ENCODE measurements around the gene EDC3. TPM values are rescaled to one million over a fixed set of nuclear protein-coding genes. Genes with fewer than 3 reads are reported as not detected.

Gene EDC3
- total and polyA plus RNA-seq, 9 of the 15 experiments (the other 6 are each of a cell fraction or from before 2014, with no cell fraction given) = 11.7 to 63.9 (median 32.8) TPM

DNA sequence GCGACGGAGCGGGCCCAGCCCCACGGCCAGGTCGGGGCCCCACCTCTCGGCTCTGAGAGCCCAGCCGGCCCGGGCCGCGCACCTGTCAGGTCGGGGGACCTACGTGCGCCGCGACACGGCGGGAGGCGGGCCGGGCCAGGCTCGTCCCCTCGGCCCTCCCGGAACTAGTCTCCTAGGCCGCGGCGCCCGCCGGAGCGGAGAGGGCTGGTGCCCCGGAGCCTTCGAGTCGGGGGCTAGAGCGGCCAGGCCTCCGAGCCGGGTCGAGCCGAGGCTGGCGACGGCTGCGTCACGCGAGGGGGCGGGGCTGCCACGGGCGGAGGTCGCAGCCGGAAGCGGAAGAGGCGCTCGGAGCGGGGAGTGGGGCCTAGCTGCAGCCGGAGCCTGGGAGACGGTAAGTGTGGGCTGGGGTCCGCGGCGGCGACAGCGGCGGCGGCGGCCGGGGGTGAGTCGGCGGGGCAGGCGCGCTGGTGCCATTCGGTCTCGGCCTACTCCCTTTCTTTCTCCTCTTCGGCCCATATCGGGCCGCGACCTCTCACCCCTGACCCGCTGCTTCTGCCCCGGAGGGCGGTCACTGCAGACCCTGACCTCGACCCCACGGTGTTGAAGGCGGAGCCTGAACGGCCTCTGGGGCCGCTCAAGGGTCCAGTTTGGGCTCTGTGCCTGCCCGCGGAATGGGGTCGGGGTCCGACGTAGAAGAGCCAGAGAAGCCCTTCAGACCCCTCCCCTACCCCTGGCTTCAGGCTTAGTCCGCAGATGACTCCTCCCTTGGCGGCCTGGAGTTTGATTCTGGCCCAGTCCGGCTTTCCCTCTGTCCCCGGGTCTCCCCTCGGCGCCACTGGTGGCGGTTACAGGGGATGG is 80.1 kb downstream of the EDC3 start, which contains the start of gene CLK3 (continued):
- TF ChIP-seq ZNF589 (CRISPR knock-in tag; IDR thresholded peaks at IDR 0.05; ENCODE audit: low read depth) (peak; percentile 70; the same call in 1 of the 2 replicates), RBM15 (IDR thresholded peaks at IDR 0.05; ENCODE audit: insufficient read depth, low read length) (no peak), NFXL1 (CRISPR knock-in tag; IDR thresholded peaks at IDR 0.05) (no peak), FOXJ3 (CRISPR knock-in tag; IDR thresholded peaks at IDR 0.05) (no peak), BCOR (IDR thresholded peaks at IDR 0.05) (no peak), TSHZ1 (CRISPR knock-in tag; IDR thresholded peaks at IDR 0.05) (no peak), GATAD2B (IDR thresholded peaks at IDR 0.05; ENCODE audit: borderline replicate concordance) (peak; percentile 92), ZNF436 (CRISPR knock-in tag; IDR thresholded peaks at IDR 0.05) (no peak), LEF1 (IDR thresholded peaks at IDR 0.05) (no peak), DNMT1 (IDR thresholded peaks at IDR 0.05) (no peak), ARNT (IDR thresholded peaks at IDR 0.05) (no peak), PHF20 (IDR thresholded peaks at IDR 0.05; ENCODE audit: partially characterized antibody) (peak; percentile 97), KLF6 (CRISPR knock-in tag; IDR thresholded peaks at IDR 0.05; ENCODE audit: borderline replicate concordance) (no peak)
- TF ChIP-seq, protein P1, sequence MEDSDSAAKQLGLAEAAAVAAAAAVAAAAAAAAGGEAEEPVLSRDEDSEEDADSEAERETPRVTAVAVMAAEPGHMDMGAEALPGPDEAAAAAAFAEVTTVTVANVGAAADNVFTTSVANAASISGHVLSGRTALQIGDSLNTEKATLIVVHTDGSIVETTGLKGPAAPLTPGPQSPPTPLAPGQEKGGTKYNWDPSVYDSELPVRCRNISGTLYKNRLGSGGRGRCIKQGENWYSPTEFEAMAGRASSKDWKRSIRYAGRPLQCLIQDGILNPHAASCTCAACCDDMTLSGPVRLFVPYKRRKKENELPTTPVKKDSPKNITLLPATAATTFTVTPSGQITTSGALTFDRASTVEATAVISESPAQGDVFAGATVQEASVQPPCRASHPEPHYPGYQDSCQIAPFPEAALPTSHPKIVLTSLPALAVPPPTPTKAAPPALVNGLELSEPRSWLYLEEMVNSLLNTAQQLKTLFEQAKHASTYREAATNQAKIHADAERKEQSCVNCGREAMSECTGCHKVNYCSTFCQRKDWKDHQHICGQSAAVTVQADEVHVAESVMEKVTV (CRISPR knock-in tag; IDR thresholded peaks at IDR 0.05) = no peak
- TF ChIP-seq, protein P2, sequence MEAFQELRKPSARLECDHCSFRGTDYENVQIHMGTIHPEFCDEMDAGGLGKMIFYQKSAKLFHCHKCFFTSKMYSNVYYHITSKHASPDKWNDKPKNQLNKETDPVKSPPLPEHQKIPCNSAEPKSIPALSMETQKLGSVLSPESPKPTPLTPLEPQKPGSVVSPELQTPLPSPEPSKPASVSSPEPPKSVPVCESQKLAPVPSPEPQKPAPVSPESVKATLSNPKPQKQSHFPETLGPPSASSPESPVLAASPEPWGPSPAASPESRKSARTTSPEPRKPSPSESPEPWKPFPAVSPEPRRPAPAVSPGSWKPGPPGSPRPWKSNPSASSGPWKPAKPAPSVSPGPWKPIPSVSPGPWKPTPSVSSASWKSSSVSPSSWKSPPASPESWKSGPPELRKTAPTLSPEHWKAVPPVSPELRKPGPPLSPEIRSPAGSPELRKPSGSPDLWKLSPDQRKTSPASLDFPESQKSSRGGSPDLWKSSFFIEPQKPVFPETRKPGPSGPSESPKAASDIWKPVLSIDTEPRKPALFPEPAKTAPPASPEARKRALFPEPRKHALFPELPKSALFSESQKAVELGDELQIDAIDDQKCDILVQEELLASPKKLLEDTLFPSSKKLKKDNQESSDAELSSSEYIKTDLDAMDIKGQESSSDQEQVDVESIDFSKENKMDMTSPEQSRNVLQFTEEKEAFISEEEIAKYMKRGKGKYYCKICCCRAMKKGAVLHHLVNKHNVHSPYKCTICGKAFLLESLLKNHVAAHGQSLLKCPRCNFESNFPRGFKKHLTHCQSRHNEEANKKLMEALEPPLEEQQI (IDR thresholded peaks at IDR 0.05) = no peak
- TF ChIP-seq, protein P3, sequence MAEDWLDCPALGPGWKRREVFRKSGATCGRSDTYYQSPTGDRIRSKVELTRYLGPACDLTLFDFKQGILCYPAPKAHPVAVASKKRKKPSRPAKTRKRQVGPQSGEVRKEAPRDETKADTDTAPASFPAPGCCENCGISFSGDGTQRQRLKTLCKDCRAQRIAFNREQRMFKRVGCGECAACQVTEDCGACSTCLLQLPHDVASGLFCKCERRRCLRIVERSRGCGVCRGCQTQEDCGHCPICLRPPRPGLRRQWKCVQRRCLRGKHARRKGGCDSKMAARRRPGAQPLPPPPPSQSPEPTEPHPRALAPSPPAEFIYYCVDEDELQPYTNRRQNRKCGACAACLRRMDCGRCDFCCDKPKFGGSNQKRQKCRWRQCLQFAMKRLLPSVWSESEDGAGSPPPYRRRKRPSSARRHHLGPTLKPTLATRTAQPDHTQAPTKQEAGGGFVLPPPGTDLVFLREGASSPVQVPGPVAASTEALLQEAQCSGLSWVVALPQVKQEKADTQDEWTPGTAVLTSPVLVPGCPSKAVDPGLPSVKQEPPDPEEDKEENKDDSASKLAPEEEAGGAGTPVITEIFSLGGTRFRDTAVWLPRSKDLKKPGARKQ (CRISPR knock-in tag; IDR thresholded peaks at IDR 0.05) = no peak
- TF ChIP-seq, protein P4, sequence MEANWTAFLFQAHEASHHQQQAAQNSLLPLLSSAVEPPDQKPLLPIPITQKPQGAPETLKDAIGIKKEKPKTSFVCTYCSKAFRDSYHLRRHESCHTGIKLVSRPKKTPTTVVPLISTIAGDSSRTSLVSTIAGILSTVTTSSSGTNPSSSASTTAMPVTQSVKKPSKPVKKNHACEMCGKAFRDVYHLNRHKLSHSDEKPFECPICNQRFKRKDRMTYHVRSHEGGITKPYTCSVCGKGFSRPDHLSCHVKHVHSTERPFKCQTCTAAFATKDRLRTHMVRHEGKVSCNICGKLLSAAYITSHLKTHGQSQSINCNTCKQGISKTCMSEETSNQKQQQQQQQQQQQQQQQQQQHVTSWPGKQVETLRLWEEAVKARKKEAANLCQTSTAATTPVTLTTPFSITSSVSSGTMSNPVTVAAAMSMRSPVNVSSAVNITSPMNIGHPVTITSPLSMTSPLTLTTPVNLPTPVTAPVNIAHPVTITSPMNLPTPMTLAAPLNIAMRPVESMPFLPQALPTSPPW (CRISPR knock-in tag; IDR thresholded peaks at IDR 0.05) = peak; percentile 84

Data from K562 (cell line).